ENCODE results near the gene PTX4. TPM values are rescaled to one million over a fixed set of nuclear protein-coding genes. Genes with fewer than 3 reads are reported as not detected.

Gene PTX4
- total and polyA plus RNA-seq, 2 experiments from 2014 or later: 0.30 TPM; not detected in 1

DNA sequence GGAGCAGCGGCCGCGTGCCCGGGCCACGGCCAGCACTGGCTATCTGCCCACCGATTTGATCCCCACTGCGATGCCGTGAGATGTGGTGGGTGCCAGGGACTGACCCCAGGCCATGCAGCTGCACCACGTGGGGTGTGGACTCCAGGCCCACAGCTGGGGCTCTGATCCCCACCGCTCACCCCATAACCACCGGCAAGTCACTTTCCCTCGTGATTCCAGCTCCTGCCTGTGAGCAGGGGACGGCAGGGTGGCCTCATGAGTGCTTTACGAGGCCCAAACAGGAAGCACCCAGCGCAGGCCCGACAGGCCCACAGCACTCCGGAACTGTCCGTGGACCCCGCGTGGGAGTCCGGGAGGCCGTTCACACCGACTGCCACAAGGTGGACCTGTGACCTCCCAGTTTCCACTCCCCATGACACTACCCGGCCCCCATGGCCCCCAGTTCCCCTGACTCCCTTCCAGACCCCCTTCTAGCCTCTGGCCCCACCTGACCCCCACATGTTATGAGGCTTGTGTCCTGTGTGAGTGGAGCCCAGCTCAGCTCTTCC, 616 bp downstream of the PTX4 start:
- TF ChIP-seq, protein P1, sequence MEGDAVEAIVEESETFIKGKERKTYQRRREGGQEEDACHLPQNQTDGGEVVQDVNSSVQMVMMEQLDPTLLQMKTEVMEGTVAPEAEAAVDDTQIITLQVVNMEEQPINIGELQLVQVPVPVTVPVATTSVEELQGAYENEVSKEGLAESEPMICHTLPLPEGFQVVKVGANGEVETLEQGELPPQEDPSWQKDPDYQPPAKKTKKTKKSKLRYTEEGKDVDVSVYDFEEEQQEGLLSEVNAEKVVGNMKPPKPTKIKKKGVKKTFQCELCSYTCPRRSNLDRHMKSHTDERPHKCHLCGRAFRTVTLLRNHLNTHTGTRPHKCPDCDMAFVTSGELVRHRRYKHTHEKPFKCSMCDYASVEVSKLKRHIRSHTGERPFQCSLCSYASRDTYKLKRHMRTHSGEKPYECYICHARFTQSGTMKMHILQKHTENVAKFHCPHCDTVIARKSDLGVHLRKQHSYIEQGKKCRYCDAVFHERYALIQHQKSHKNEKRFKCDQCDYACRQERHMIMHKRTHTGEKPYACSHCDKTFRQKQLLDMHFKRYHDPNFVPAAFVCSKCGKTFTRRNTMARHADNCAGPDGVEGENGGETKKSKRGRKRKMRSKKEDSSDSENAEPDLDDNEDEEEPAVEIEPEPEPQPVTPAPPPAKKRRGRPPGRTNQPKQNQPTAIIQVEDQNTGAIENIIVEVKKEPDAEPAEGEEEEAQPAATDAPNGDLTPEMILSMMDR (IDR thresholded peaks at IDR 0.05; ENCODE audit: low read depth, low read length): no peak
- Histone ChIP-seq H3K27ac (no peak overlapping the region), H3K36me3 (no peaks in the 10 kb centered on the region), H3K4me1 (ENCODE audit: low read depth) (peaks cover 4% of the 10 kb centered on the region), H3K27me3 (peaks cover 11% of the 10 kb centered on the region), H3K9me3 (ENCODE audit: low read depth) (no peaks in the 10 kb centered on the region), H3K4me3 (no peak overlapping the region)
- DNase-seq (ENCODE audit: low read depth in 1 of 2, low spot score in 1 of 2): no peak

DNA sequence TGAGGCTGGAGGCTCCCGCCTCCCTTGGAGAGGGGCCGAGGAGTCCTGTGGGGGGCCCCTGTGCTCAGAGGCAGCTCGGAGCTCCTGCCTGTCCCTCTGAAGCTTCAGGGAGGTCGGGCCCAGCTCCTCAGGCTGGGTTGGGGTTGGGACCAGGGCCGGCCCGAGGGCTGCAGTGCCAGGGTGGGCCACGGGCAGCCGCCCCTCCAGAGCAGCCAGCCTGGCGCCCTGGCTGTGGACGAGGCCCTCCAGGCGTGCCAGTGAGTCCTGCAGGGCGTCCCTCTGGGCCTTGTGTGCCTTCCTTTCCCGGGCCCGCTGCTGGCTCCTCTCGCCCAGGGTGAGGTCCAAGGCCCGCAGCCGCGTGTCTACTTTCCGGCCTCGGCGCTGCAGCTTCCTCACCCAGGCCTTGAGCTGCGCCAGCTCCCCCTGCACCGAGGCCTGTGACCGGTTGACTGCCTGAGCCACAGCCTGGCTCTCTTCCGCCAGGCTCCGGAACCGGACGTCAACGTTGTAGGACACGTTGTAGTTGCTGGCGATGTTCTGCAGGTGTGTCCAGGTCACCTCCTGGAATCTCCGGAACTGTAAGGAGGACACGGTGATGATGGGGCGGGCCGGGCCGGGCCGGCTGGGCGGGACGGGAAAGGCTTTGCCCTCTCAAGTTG, 1.2 kb downstream of the PTX4 start:
- Histone ChIP-seq H3K27me3 (peaks cover 15% of the 10 kb centered on the region), H3K27ac (no peak overlapping the region), H3K4me3 (no peak overlapping the region), H3K4me1 (ENCODE audit: low read depth) (no peaks in the 10 kb centered on the region), H3K9me3 (ENCODE audit: low read depth) (no peaks in the 10 kb centered on the region), H3K36me3 (no peaks in the 10 kb centered on the region)
- no peak for DNase-seq (ENCODE audit: low read depth in 1 of 2, low spot score in 1 of 2)
- TF ChIP-seq, protein P1 (IDR thresholded peaks at IDR 0.05; ENCODE audit: low read depth, low read length): no peak

DNA sequence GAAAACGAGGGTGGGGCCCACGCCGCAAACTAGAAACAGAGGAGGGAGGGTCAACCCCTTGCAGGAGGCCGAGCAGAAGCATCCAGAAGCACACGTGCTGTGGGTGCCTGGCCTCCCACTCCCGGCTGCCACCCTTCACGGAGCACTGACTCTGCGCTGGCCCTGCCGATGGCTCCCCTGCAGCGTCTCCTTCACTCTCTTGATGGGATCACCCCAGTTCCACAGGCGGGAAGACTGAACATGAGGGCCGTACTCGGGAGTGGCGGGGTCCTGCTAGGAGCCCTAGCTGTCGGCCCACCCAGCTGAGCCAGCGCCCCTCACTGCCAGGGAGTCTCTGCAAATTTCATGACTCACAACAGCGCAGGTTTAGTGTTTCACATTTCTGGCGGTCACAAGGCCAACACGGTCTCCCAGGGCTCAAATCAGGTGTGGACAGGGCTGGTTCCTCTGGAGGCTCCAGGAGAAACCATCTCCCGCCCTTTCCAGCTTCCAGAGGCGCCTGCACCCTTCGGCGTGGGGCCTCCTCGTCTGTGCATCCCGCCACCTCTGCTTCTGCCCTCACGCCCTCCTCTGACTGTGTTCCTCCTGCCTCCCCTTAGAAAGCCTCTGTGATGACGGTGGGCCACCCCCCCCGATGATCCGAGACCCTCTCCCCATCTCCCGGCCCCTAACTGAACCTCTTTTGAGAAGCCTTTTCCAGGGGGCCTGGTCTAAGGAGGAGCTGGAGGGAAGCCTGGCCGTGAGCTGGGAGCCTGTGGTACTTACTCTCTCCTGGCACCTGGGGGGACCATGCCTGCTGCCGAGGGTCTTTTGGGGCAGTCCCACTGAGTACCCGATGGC, 2.0 kb downstream of the PTX4 start:
- TF ChIP-seq, protein P1 (IDR thresholded peaks at IDR 0.05; ENCODE audit: low read depth, low read length): no peak
- Histone ChIP-seq H3K27me3 (peaks cover 22% of the 10 kb centered on the region), H3K27ac (no peak overlapping the region), H3K4me1 (ENCODE audit: low read depth) (no peaks in the 10 kb centered on the region), H3K9me3 (ENCODE audit: low read depth) (no peaks in the 10 kb centered on the region), H3K36me3 (no peaks in the 10 kb centered on the region), H3K4me3 (no peak overlapping the region)
- no peak for DNase-seq (ENCODE audit: low read depth in 1 of 2, low spot score in 1 of 2)

DNA sequence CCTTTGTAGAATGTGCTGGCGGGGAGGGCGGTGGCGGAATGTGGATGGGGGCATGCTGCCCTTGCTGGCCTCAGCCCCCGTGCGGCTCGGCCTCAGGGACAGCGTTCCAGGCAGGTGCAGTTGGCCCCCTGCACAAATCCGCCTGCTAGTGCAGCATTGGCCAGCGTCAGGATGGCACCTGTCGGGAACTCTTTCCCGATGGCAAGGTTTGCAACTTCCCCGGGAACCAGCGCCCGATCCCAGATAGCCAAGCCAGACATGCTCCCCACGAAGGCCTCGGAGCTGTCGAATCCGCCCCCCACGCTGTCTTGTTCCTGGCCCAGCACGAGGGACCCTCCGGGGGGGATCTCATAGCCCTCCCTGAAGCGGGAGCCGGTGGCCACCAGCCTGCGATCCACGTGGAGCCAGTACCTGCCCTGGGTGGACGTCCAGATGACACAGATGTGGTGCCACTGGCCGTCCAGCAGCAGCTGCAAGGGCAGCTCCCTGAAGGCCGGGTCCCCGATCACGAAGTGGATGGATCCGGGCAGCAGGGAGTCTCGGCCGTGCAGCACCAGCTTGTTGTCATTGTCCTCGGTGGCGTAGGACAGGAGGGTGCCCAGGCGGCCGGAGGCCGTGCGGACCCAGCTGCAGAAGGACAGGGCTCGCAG, 2.8 kb downstream of the PTX4 start:
- H3K4me1 ChIP-seq (ENCODE audit: low read depth): no peaks in the 10 kb centered on the region
- DNase-seq (ENCODE audit: low read depth in 1 of 2, low spot score in 1 of 2): no peak
- H3K36me3 ChIP-seq: no peaks in the 10 kb centered on the region
- H3K27ac ChIP-seq: no peak overlapping the region
- TF ChIP-seq, protein P1 (IDR thresholded peaks at IDR 0.05; ENCODE audit: low read depth, low read length): no peak
- no peak overlapping the region for H3K4me3 ChIP-seq
- H3K27me3 ChIP-seq: peaks cover 27% of the 10 kb centered on the region
- no peaks in the 10 kb centered on the region for H3K9me3 ChIP-seq (ENCODE audit: low read depth)
